Mammary epithelial cell (primary cell): Measurements from ENCODE around the gene ITIH5.

ENCODE experiments used
- EZH2 ChIP-seq: IDR thresholded peaks from 2 replicates; pipeline ENCODE4 v1.6.1; 2012; ENCODE audit warnings: low read length, inconsistent platforms, borderline replicate concordance
- TF ChIP-seq, protein P1 (sequence below), 2 donors: IDR thresholded peaks in 1 of 2; conservative IDR thresholded peaks in 1 of 2; 2 replicates each; pipeline ENCODE4 v1.5.1; 2011 to 2012; ENCODE audit warnings: inconsistent platforms in 2 of 2, low read length in 2 of 2, mild to moderate bottlenecking in 2 of 2, control low read depth in 1 of 2, low read depth in 1 of 2; ENCODE audit not compliant: insufficient read depth in 1 of 2; ENCODE audit errors: extremely low read depth in 1 of 2

DNA sequence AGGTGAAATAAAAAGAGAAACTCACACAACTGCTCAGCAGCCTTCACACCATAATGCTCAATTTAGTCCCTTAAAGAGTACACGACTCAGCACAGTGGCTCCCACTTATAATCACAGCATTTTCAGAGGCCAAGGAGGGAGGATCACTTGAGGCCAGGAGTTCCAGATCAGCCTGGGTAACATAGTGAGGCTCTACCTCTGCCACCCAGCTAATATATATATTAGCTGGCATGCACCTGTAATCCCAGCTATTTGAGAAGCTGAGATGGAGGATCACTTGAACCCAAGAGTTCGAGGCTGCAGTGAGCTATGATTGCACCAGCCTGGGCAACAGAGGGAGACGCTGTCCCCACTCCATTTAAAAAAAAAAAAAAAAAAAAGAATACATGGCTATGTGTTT, 38.6 kb upstream of the ITIH5 start:
- TF ChIP-seq, protein P1, sequence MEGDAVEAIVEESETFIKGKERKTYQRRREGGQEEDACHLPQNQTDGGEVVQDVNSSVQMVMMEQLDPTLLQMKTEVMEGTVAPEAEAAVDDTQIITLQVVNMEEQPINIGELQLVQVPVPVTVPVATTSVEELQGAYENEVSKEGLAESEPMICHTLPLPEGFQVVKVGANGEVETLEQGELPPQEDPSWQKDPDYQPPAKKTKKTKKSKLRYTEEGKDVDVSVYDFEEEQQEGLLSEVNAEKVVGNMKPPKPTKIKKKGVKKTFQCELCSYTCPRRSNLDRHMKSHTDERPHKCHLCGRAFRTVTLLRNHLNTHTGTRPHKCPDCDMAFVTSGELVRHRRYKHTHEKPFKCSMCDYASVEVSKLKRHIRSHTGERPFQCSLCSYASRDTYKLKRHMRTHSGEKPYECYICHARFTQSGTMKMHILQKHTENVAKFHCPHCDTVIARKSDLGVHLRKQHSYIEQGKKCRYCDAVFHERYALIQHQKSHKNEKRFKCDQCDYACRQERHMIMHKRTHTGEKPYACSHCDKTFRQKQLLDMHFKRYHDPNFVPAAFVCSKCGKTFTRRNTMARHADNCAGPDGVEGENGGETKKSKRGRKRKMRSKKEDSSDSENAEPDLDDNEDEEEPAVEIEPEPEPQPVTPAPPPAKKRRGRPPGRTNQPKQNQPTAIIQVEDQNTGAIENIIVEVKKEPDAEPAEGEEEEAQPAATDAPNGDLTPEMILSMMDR (conservative IDR thresholded peaks at IDR 0.05 in 1 of 2, IDR thresholded peaks at IDR 0.05 in 1 of 2; ENCODE audit: extremely low read depth in 1 of 2, insufficient read depth in 1 of 2, low read depth in 1 of 2, low read length in 2 of 2), result no peak
- no peak for TF ChIP-seq EZH2
